GM23248 (cell line): ENCODE results near the gene PACS1. TPM values are rescaled to one million over a fixed set of nuclear protein-coding genes. Genes with fewer than 3 reads are reported as not detected.

Experiments
- DNase-seq: peaks from one replicate; pipeline ENCODE4 v3.0.0-alpha.2; 2015
- H2AFZ ChIP-seq: fragments of 200-600 bp; sonication (generic); 2 replicates; pipeline ENCODE4 v1.6.1; 2016; ENCODE audit warnings: antibody characterized with exemption
- H3F3A ChIP-seq: fragments of 200-600 bp; sonication (generic); 2 replicates; pipeline ENCODE4 v1.6.1; 2016; ENCODE audit warnings: mild to moderate bottlenecking, antibody characterized with exemption, mixed run types; ENCODE audit not compliant: insufficient read depth
- H3K27ac ChIP-seq: fragments of 200-600 bp; sonication (generic); 2 replicates; pipeline ENCODE4 v1.5.1; 2016; ENCODE audit warnings: mild to moderate bottlenecking
- H3K27me3 ChIP-seq: fragments of 200-600 bp; sonication (generic); replicated peaks from 2 replicates; pipeline ENCODE4 v1.6.1; 2016; ENCODE audit warnings: mild to moderate bottlenecking; ENCODE audit not compliant: insufficient read depth
- H3K36me3 ChIP-seq: fragments of 200-600 bp; sonication (generic); 2 replicates; pipeline ENCODE4 v1.6.1; 2016; ENCODE audit warnings: low read depth, mild to moderate bottlenecking
- H3K4me1 ChIP-seq: fragments of 200-600 bp; sonication (generic); 2 replicates; pipeline ENCODE4 v1.6.1; 2016; ENCODE audit warnings: mild to moderate bottlenecking; ENCODE audit not compliant: insufficient read depth
- H3K4me2 ChIP-seq: fragments of 200-600 bp; sonication (generic); one replicate; pipeline ENCODE4 v1.6.1; 2016; ENCODE audit warnings: mild to moderate bottlenecking; ENCODE audit not compliant: unreplicated experiment
- H3K4me3 ChIP-seq: fragments of 200-600 bp; sonication (generic); 2 replicates; pipeline ENCODE4 v1.5.1; 2016; ENCODE audit warnings: mild to moderate bottlenecking
- H3K79me2 ChIP-seq: fragments of 200-600 bp; sonication (generic); 2 replicates; pipeline ENCODE4 v1.6.1; 2016; ENCODE audit warnings: mild to moderate bottlenecking; ENCODE audit not compliant: insufficient read depth
- H3K9ac ChIP-seq: fragments of 200-600 bp; sonication (generic); 2 replicates; pipeline ENCODE4 v1.6.1; 2016; ENCODE audit warnings: mild to moderate bottlenecking
- H3K9me2 ChIP-seq: fragments of 200-600 bp; sonication (generic); 2 replicates; pipeline ENCODE4 v1.6.1; 2016; ENCODE audit warnings: mixed run types, mild to moderate bottlenecking, moderate library complexity; ENCODE audit not compliant: insufficient read depth
- H3K9me3 ChIP-seq: fragments of 200-600 bp; sonication (generic); one replicate; pipeline ENCODE4 v1.6.1; 2017; ENCODE audit warnings: low read depth
- H4K20me1 ChIP-seq: fragments of 200-600 bp; sonication (generic); 2 replicates; pipeline ENCODE4 v1.6.0; 2016; ENCODE audit not compliant: insufficient read depth
- EZH2 ChIP-seq: fragments of 200-600 bp; sonication (generic); IDR thresholded peaks from 2 replicates; pipeline ENCODE4 v1.6.1; 2018; ENCODE audit warnings: antibody characterized with exemption, mild to moderate bottlenecking; ENCODE audit not compliant: insufficient read depth, poor library complexity, severe bottlenecking
- EZH2phosphoT487 ChIP-seq: fragments of 200-600 bp; sonication (generic); IDR thresholded peaks from 2 replicates; pipeline ENCODE4 v1.6.1; 2018; ENCODE audit warnings: antibody characterized with exemption, moderate library complexity, mild to moderate bottlenecking, low read depth; ENCODE audit not compliant: insufficient read depth
- WGBS, 2 experiments: methylation state at CpG; one replicate each; pipeline ENCODE4 v1.1.6; 2015 to 2017; ENCODE audit warnings: low lambda C conversion rate in 2 of 2, low coverage in 1 of 2; ENCODE audit errors: missing lambda C conversion rate in 2 of 2; 5-methylcytosine and 5-hydroxymethylcytosine counted together
- in situ Hi-C: fragments of 300-500 bp; cut with MboI; formaldehyde crosslinking; loops from 2 replicates; pipeline ENCODE4 v1.15.0; 2020
- polyA plus RNA-seq: library from polyadenylated mRNA; unstranded; fragments of >200 nt; fragmentation: Nextera tagmentation; extraction: Ambion mirVana; gene quantifications from 2 replicates; pipeline ENCODE4 v1.2.1, GENCODE V29; 2016
- total RNA-seq: library from RNA; depleted of rRNA; stranded (reverse); fragments of >200 nt; shearing (Covaris generic); gene quantifications from 2 replicates; pipeline ENCODE4 v1.2.3, GENCODE V29; 2014

Gene PACS1
- total and polyA plus RNA-seq, 2 experiments from 2014 or later, result 33.2 to 48.9 TPM

- Histone ChIP-seq H3K4me3 (peak within 1 kb of the TSS; percentile 55; the same call in 1 of the 2 replicates), H3K4me2 (peak within 1 kb of the TSS; percentile 61), H3K27me3 (no peaks in the 10 kb centered on the region), H3K9me2 (no peaks in the 10 kb centered on the region), H3K27ac (no peak within 1 kb of the TSS), H3K4me1 (no peaks in the 10 kb centered on the region), H3K79me2 (0 out of 2 replicates have a peak, but pooled peaks cover 3% of the 10 kb centered on the region), H3K9ac (no peak within 1 kb of the TSS), H4K20me1 (no peaks in the 10 kb centered on the region), H3K36me3 (peaks cover 10% of the 10 kb centered on the region; the same call in 1 of the 2 replicates), H3F3A (peaks cover 15% of the 10 kb centered on the region), H3K9me3 (no peaks in the 10 kb centered on the region), H2AFZ (no peak within 1 kb of the TSS)
- WGBS, 2 experiments, result 15 to 22% methylated on average over 30 to 31 of the region's 84 CpGs
- peak; percentile 62 for DNase-seq
- in situ Hi-C loops, result no loop called here
- TF ChIP-seq EZH2 (no peak), EZH2phosphoT487 (no peak)
These were observed 207.6 kb downstream of the PACS1 start, which contains the start of gene CNIH2 for GRCh38 chr11:66277471-66278362. Gene CNIH2, plus strand, starts transcription at chr11:66278175. Its CDS starts 282 bp downstream, at chr11:66278457.

- peak; percentile 59 for DNase-seq
- in situ Hi-C loops, result no loop called here
- Histone ChIP-seq H2AFZ (no peak overlapping the region), H3K27ac (no peak overlapping the region), H3K9ac (no peak overlapping the region), H3K36me3 (peaks cover 7% of the 10 kb centered on the region; the same call in 1 of the 2 replicates), H3K4me2 (no peak overlapping the region), H3K4me3 (no peak overlapping the region), H3K79me2 (no peaks in the 10 kb centered on the region), H3F3A (peaks cover 21% of the 10 kb centered on the region), H3K9me3 (no peaks in the 10 kb centered on the region), H3K9me2 (no peaks in the 10 kb centered on the region), H4K20me1 (no peaks in the 10 kb centered on the region), H3K4me1 (no peaks in the 10 kb centered on the region), H3K27me3 (no peaks in the 10 kb centered on the region)
- TF ChIP-seq EZH2phosphoT487 (no peak), EZH2 (no peak)
- WGBS, 2 experiments, result 0 to 4% methylated on average over 16 to 22 of the region's 45 CpGs
These were observed 208.5 kb downstream of the PACS1 start for GRCh38 chr11:66278363-66279091.

GRCh38 chr11:66279092-66279734, 209.1 kb downstream of the PACS1 start:
- no peaks in the 10 kb centered on the region for H4K20me1 ChIP-seq
- H3K9ac ChIP-seq, result no peak overlapping the region
- WGBS, 2 experiments, result 68 to 84% methylated on average over 4 to 15 of the region's 15 CpGs
- no peak overlapping the region for H3K4me3 ChIP-seq
- H3K9me2 ChIP-seq, result no peaks in the 10 kb centered on the region
- H2AFZ ChIP-seq, result no peak overlapping the region
- no peaks in the 10 kb centered on the region for H3K4me1 ChIP-seq
- no peaks in the 10 kb centered on the region for H3K27me3 ChIP-seq
- H3K27ac ChIP-seq, result no peak overlapping the region
- H3K9me3 ChIP-seq, result no peaks in the 10 kb centered on the region
- 0 out of 2 replicates have a peak, but pooled peaks cover under 1% of the 10 kb centered on the region for H3K36me3 ChIP-seq
- no peak for DNase-seq
- no peak for TF ChIP-seq EZH2phosphoT487
- no peak for TF ChIP-seq EZH2
- H3K79me2 ChIP-seq, result no peaks in the 10 kb centered on the region
- in situ Hi-C loops, result no loop called here
- H3K4me2 ChIP-seq, result no peak overlapping the region
- H3F3A ChIP-seq, result peaks cover 21% of the 10 kb centered on the region

GRCh38 chr11:66280428-66280827, 210.4 kb downstream of the PACS1 start:
- Histone ChIP-seq H3K27me3 (no peaks in the 10 kb centered on the region), H3K4me3 (no peak overlapping the region), H4K20me1 (no peaks in the 10 kb centered on the region), H2AFZ (no peak overlapping the region), H3K9ac (no peak overlapping the region), H3K9me3 (no peaks in the 10 kb centered on the region), H3K79me2 (peaks cover 9% of the 10 kb centered on the region), H3K9me2 (no peaks in the 10 kb centered on the region), H3K4me2 (no peak overlapping the region), H3K4me1 (no peaks in the 10 kb centered on the region), H3F3A (peaks cover 21% of the 10 kb centered on the region), H3K36me3 (no peaks in the 10 kb centered on the region), H3K27ac (no peak overlapping the region)
- WGBS, 2 experiments, result 39 to 46% methylated on average over 12 to 14 of the region's 14 CpGs
- no peak for TF ChIP-seq EZH2phosphoT487
- no peak for TF ChIP-seq EZH2
- in situ Hi-C loops, result no loop called here
- DNase-seq, result no peak
